Caco-2 (cell line): ENCODE results near the gene PPM1E. TPM values are rescaled to one million over a fixed set of nuclear protein-coding genes. Genes with fewer than 3 reads are reported as not detected.

Experiments
- BruUV-seq: library from RNA; stranded (reverse); fragments of 400-500 nt; replicated peaks from 2 replicates; lab custom pipeline; 2021; lab: Mats Ljungman, UMichigan
- CTCF ChIA-PET: fragments of 300-600 bp; sonication (Branson Sonifier 250); formaldehyde crosslinking; loops from one replicate; lab custom pipeline; 2022; ENCODE audit warnings: antibody characterized with exemption; lab: Charles Lee
- POLR2A ChIA-PET: fragments of 300-600 bp; sonication (Branson Sonifier 250); formaldehyde crosslinking; loops from one replicate; lab custom pipeline; 2022; ENCODE audit warnings: antibody characterized with exemption; lab: Charles Lee
- DNase-seq, 2 experiments: peaks; one replicate each; pipeline versions ENCODE4 v3.0.0 to v3.0.0-alpha.2; 2020 to 2022
- H3K27me3 ChIP-seq: replicated peaks from 2 replicates; pipeline ENCODE4 v1.6.0; 2011; ENCODE audit warnings: low read length; ENCODE audit not compliant: control insufficient read depth, insufficient read depth
- H3K36me3 ChIP-seq: 2 replicates; pipeline ENCODE4 v1.5.1; 2011; ENCODE audit warnings: low read length; ENCODE audit not compliant: control insufficient read depth, insufficient read depth
- H3K4me1 ChIP-seq: fragments of 250-450 bp; sonication (Bioruptor Pico); 2 replicates; pipeline ENCODE4 v1.5.1; 2020; ENCODE audit warnings: mild to moderate bottlenecking
- H3K4me3 ChIP-seq: 2 replicates; pipeline ENCODE4 v1.5.1; 2011; ENCODE audit warnings: low read depth, mild to moderate bottlenecking, control low read depth, low read length
- H3K9me3 ChIP-seq: fragments of 250-450 bp; sonication (Bioruptor Pico); 2 replicates; pipeline ENCODE4 v1.5.1; 2020; ENCODE audit warnings: mild to moderate bottlenecking, moderate library complexity
- H3K27ac Mint-ChIP-seq: one replicate; pipeline ENCODE4 v1.8.0; 2022; ENCODE audit warnings: mixed read lengths; ENCODE audit not compliant: unreplicated experiment
- H3K27me3 Mint-ChIP-seq: one replicate; pipeline ENCODE4 v1.8.0; 2022; ENCODE audit warnings: mixed read lengths; ENCODE audit not compliant: insufficient read depth, unreplicated experiment
- H3K36me3 Mint-ChIP-seq: one replicate; pipeline ENCODE4 v1.8.0; 2022; ENCODE audit warnings: mild to moderate bottlenecking, mixed read lengths; ENCODE audit not compliant: insufficient read depth, unreplicated experiment
- H3K4me1 Mint-ChIP-seq: one replicate; pipeline ENCODE4 v1.8.0; 2022; ENCODE audit warnings: low read depth, mixed read lengths; ENCODE audit not compliant: unreplicated experiment
- H3K4me3 Mint-ChIP-seq: one replicate; pipeline ENCODE4 v1.8.0; 2022; ENCODE audit warnings: mild to moderate bottlenecking, moderate library complexity, mixed read lengths; ENCODE audit not compliant: unreplicated experiment
- H3K9me3 Mint-ChIP-seq: one replicate; pipeline ENCODE4 v1.8.0; 2022; ENCODE audit warnings: mixed read lengths; ENCODE audit not compliant: unreplicated experiment
- intact Hi-C: fragments of 100-400 bp; cut with micrococcal nuclease; formaldehyde crosslinking; loops from one replicate; pipeline ENCODE4 v1.10.0; 2022; ENCODE audit not compliant: unreplicated experiment
- total RNA-seq: library from RNA; stranded (reverse); gene quantifications from 2 replicates; pipeline ENCODE4 v1.2.3, GENCODE V29; 2022
- TF ChIP-seq, protein P1 (sequence below), 2 experiments: fragments of 200-600 bp in 1 of 2; IDR thresholded peaks; 1 replicate in 1 of 2; 2 replicates in 1 of 2; pipeline versions ENCODE4 v1.5.1 to v1.8.0; 2011 to 2022; ENCODE audit warnings: antibody characterized with exemption in 1 of 2, control low read depth in 1 of 2, inconsistent platforms in 1 of 2, low read depth in 1 of 2, low read length in 1 of 2, mild to moderate bottlenecking in 1 of 2, moderate library complexity in 1 of 2; ENCODE audit not compliant: insufficient read depth in 1 of 2, severe bottlenecking in 1 of 2, unreplicated experiment in 1 of 2

PPM1E gene
- total RNA-seq, 1 experiment from 2014 or later, result 0.09 TPM

DNA sequence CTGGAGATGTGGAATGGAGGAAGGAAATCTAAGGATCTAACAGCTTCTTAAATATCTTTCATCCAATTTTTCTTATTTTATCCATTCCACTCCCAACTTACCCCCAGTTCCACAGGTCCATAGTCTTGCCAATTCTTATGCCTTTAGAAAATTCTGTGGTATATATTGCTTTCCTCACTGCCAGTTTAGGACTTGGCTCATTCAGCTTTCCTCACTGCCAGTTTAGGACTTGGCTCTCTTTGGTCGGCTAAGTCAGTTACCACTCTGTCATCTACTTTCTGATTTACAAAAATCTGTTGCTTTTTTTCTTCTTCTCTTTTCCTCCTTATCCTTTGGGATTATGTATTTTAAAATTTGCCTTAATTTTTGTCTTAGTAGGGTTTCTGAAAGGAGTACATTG lies 128.5 kb downstream of the PPM1E start:
- ChIA-PET POLR2A (no interaction called here), CTCF (no interaction called here)
- intact Hi-C loops, result no loop called here
- Histone ChIP-seq H3K4me1 (no peaks in the 10 kb centered on the region), H3K27me3 (no peaks in the 10 kb centered on the region), H3K36me3 (no peaks in the 10 kb centered on the region), H3K9me3 (no peaks in the 10 kb centered on the region), H3K4me3 (no peak overlapping the region)
- Mint-ChIP-seq H3K4me3 (no peak overlapping the region), H3K27me3 (peaks cover 13% of the 10 kb centered on the region), H3K9me3 (no peaks in the 10 kb centered on the region), H3K4me1 (no peaks in the 10 kb centered on the region), H3K36me3 (no peaks in the 10 kb centered on the region), H3K27ac (no peak overlapping the region)
- TF ChIP-seq, protein P1, sequence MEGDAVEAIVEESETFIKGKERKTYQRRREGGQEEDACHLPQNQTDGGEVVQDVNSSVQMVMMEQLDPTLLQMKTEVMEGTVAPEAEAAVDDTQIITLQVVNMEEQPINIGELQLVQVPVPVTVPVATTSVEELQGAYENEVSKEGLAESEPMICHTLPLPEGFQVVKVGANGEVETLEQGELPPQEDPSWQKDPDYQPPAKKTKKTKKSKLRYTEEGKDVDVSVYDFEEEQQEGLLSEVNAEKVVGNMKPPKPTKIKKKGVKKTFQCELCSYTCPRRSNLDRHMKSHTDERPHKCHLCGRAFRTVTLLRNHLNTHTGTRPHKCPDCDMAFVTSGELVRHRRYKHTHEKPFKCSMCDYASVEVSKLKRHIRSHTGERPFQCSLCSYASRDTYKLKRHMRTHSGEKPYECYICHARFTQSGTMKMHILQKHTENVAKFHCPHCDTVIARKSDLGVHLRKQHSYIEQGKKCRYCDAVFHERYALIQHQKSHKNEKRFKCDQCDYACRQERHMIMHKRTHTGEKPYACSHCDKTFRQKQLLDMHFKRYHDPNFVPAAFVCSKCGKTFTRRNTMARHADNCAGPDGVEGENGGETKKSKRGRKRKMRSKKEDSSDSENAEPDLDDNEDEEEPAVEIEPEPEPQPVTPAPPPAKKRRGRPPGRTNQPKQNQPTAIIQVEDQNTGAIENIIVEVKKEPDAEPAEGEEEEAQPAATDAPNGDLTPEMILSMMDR (IDR thresholded peaks at IDR 0.05; ENCODE audit: insufficient read depth in 1 of 2, low read depth in 1 of 2, low read length in 1 of 2, severe bottlenecking in 1 of 2, unreplicated experiment in 1 of 2), result no peak
- no TSS peak for BruUV-seq
- no peak for DNase-seq

DNA sequence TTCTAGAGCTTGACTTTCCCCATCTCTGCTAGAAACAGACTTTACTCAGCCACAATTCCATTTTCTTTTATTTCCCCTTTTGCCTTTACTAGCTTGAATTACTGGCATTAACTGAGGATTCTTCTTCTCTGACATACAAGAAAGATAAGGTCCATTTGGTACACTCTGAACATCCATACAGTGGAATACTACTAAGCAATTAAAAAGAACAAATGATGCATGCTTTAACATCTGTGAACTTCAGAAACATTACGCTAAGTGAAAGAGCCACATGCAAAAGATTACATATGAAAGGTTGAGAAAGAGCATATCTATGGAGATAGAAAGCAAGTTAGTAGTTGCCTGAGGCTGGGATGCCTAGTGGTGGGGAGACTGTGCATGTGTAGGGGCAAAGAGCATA lies 130.9 kb downstream of the PPM1E start:
- Mint-ChIP-seq H3K36me3 (no peaks in the 10 kb centered on the region), H3K27me3 (peaks cover 13% of the 10 kb centered on the region), H3K4me1 (no peaks in the 10 kb centered on the region), H3K9me3 (no peaks in the 10 kb centered on the region), H3K27ac (no peak overlapping the region), H3K4me3 (no peak overlapping the region)
- no peak overlapping the region for H3K4me3 ChIP-seq
- DNase-seq, result no peak
- no TSS peak for BruUV-seq
- H3K9me3 ChIP-seq, result no peaks in the 10 kb centered on the region
- intact Hi-C loops, result no loop called here
- POLR2A ChIA-PET, result no interaction called here
- TF ChIP-seq, protein P1 (IDR thresholded peaks at IDR 0.05; ENCODE audit: insufficient read depth in 1 of 2, low read depth in 1 of 2, low read length in 1 of 2, severe bottlenecking in 1 of 2, unreplicated experiment in 1 of 2), result no peak
- H3K36me3 ChIP-seq, result no peaks in the 10 kb centered on the region
- CTCF ChIA-PET, result no interaction called here
- H3K27me3 ChIP-seq, result no peaks in the 10 kb centered on the region
- H3K4me1 ChIP-seq, result no peaks in the 10 kb centered on the region

DNA sequence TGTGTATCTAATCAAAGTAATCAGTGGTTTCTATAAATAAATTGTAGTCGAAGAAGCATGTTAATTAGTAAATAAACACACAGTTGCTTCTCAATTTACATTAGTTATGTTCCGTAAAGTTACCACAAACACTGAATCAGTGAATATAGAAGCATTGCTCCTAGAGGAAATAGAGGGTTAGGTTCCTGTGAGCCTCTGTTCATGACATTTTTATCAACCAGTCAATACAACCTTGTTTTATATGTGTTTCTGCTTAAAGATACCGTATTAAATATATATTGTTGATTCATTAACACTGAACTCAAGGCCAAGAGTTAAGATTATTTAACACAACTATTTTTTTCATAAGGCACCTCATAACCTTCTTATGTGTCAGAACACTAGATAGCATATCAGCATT lies 134.3 kb downstream of the PPM1E start:
- Histone ChIP-seq H3K36me3 (no peaks in the 10 kb centered on the region), H3K27me3 (no peaks in the 10 kb centered on the region), H3K9me3 (peaks cover 3% of the 10 kb centered on the region; the same call in 1 of the 2 replicates), H3K4me1 (no peaks in the 10 kb centered on the region), H3K4me3 (no peak overlapping the region)
- intact Hi-C loops, result no loop called here
- H3K9me3 Mint-ChIP-seq, result no peaks in the 10 kb centered on the region
- no TSS peak for BruUV-seq
- no peaks in the 10 kb centered on the region for H3K4me1 Mint-ChIP-seq
- ChIA-PET CTCF (no interaction called here), POLR2A (no interaction called here)
- TF ChIP-seq, protein P1 (IDR thresholded peaks at IDR 0.05; ENCODE audit: insufficient read depth in 1 of 2, low read depth in 1 of 2, low read length in 1 of 2, severe bottlenecking in 1 of 2, unreplicated experiment in 1 of 2), result no peak
- H3K36me3 Mint-ChIP-seq, result no peaks in the 10 kb centered on the region
- peaks cover 9% of the 10 kb centered on the region for H3K27me3 Mint-ChIP-seq
- no peak for DNase-seq
- H3K27ac Mint-ChIP-seq, result no peak overlapping the region
- no peak overlapping the region for H3K4me3 Mint-ChIP-seq
